Ovary (tissue), 9 donors: ENCODE measurements around the gene MAN1B1. TPM values are rescaled to one million over a fixed set of nuclear protein-coding genes. Genes with fewer than 3 reads are reported as not detected.

ENCODE experiments used
- DNase-seq, 5 donors: peaks; one replicate each; pipeline ENCODE4 v3.0.0-alpha.2; 2019 to 2020
- H3K27ac ChIP-seq, 2 donors: fragments of 200-600 bp; one replicate each; pipeline versions ENCODE4 v1.5.1 to v1.8.0; 2019 to 2022
- H3K27me3 ChIP-seq: fragments of 200-600 bp; one replicate; pipeline ENCODE4 v1.8.0; 2022
- H3K36me3 ChIP-seq: fragments of 200-600 bp; sonication (generic); one replicate; pipeline ENCODE4 v1.5.1; 2019
- H3K4me1 ChIP-seq: one replicate; pipeline ENCODE4 v1.8.1; 2013; ENCODE audit warnings: mild to moderate bottlenecking, moderate library complexity; ENCODE audit not compliant: insufficient read depth
- H3K4me3 ChIP-seq: fragments of 200-600 bp; sonication (generic); one replicate; pipeline ENCODE4 v1.5.1; 2017
- H3K9me3 ChIP-seq, 2 donors: fragments of 200-600 bp in 1 of 2; sonication (generic) in 1 of 2; one replicate each; pipeline versions ENCODE4 v1.5.1 to v1.8.1; 2013 to 2019; ENCODE audit warnings: mild to moderate bottlenecking in 1 of 2, moderate library complexity in 1 of 2
- EP300 ChIP-seq: sonication (generic); formaldehyde crosslinking; IDR thresholded peaks from one replicate; pipeline ENCODE4 v1.6.1; 2017; ENCODE audit warnings: antibody characterized with exemption
- POLR2A ChIP-seq: fragments of 450-650 bp; IDR thresholded peaks from one replicate; pipeline ENCODE4 v1.6.1; 2017; ENCODE audit warnings: antibody characterized with exemption, mild to moderate bottlenecking, moderate library complexity
- WGBS, 3 donors: extraction: QIAGEN DNeasy Blood & Tissue Kit in 1 of 3; methylation state at CpG; one replicate each; pipeline versions ENCODE4 v1.1.5 to v1.1.7; 2013 to 2017; 5-methylcytosine and 5-hydroxymethylcytosine counted together
- intact Hi-C, 4 donors: fragments of 100-400 bp; cut with DNase I; formaldehyde crosslinking; loops; one replicate each; pipeline versions ENCODE4 v1.11.0 to v1.15.1; 2022 to 2023
- polyA plus RNA-seq, 2 donors: library from polyadenylated mRNA; stranded (reverse); fragments of 200-250 nt in 1 of 2; fragments of 350-450 nt in 1 of 2; fragmentation: Illumina TruSeq in 1 of 2; extraction: RNeasy Lipid Tissue Mini Kit (QIAGEN cat#74804) in 1 of 2; gene quantifications; one replicate each; pipeline ENCODE4 v1.2.3, GENCODE V29; 2013 to 2014
- total RNA-seq, 7 donors: library from RNA; depleted of rRNA in 2 of 7; stranded (reverse); fragments of >200 nt in 2 of 7; fragmentation: NEBNext Ultra II Directional in 3 of 7; extraction: Animal tissue kit (Norgen Biotek cat#: 25700) in 3 of 7; gene quantifications; one replicate each; pipeline versions ENCODE4 v1.1.0 to v1.2.4, GENCODE V29; 2016 to 2023
- TF ChIP-seq, protein P1 (sequence below), 3 donors: fragments of 450-650 bp in 2 of 3; fragments of 200-600 bp in 1 of 3; IDR thresholded peaks; one replicate each; pipeline versions ENCODE4 v1.5.1 to v1.8.0; 2016 to 2022; ENCODE audit warnings: antibody characterized with exemption in 3 of 3, mild to moderate bottlenecking in 1 of 3
- donor health status: DM: no; HTN: no; CAD: no; lungs with moderate emphysema.
- donor health status: DM: no; HTN: no; CAD: no.
- donor health status: Bipolar disorder and iron deficiency.
- donor health status: DM: yes; HTN: yes; CAD: no.
- donor health status: DM: no; HTN: no; CAD: no.
- donor health status: DM: yes; HTN: yes; CAD: no.

MAN1B1 gene
- total and polyA plus RNA-seq, 9 donors: 30.2 to 109 (median 39.7) TPM

DNA sequence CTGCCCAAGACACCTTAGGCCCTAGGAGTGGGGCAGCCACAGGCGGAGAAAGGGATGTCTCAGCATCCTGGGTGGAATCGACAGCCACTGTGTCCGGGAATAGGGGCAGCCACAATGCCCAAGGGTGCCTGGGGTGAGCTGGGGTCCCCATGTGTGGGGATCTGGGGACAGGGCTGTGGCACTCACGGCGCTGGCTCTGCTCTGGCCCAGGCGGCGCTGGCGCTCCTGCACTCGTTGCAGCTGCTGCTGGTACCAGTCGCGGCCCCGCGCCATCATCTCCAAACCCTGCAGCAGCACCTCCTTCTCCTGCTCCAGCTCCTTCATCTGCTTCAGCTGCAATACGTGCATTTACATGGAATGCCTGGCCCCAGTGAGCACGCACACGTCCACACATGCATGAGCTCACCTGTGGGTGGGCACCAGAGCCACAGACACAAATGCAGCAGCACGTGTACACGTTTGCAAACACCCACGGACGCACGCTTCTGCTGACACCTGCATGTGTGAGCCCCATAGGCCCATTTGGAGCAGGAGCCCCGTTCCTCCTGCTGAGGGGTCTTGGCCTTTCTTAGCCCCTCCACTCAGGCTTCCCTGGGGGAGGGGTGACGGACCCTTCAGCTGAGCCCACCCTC lies 21.3 kb upstream of the MAN1B1 start:
- no peak overlapping the region for H3K27ac ChIP-seq
- intact Hi-C loops: loop anchor here in 2 of 4 donors (2.0 to 5.0 kb wide), 2 partner anchors 17 to 38 kb away; partner anchors contain the start of gene ABCA2 (in 1 of the 2)

GRCh38 chr9:137066096-137066861 lies 20.5 kb upstream of the MAN1B1 start:
- no peak overlapping the region for H3K4me3 ChIP-seq
- peaks cover 4% of the 10 kb centered on the region for H3K27me3 ChIP-seq
- WGBS, 3 donors: 86 to 93% (median 87%) methylated on average over 26 of the region's 26 CpGs
- intact Hi-C loops: loop anchor here in 1 of 4 donors (5.0 kb wide), 1 partner anchor 39 kb away; the partner anchor contains the start of gene ABCA2
- H3K27ac ChIP-seq: no peak overlapping the region
- no peaks in the 10 kb centered on the region for H3K9me3 ChIP-seq
- no peaks in the 10 kb centered on the region for H3K4me1 ChIP-seq
- H3K36me3 ChIP-seq: no peaks in the 10 kb centered on the region
- no peak for DNase-seq
- TF ChIP-seq POLR2A (no peak), EP300 (no peak)
- TF ChIP-seq, protein P1, sequence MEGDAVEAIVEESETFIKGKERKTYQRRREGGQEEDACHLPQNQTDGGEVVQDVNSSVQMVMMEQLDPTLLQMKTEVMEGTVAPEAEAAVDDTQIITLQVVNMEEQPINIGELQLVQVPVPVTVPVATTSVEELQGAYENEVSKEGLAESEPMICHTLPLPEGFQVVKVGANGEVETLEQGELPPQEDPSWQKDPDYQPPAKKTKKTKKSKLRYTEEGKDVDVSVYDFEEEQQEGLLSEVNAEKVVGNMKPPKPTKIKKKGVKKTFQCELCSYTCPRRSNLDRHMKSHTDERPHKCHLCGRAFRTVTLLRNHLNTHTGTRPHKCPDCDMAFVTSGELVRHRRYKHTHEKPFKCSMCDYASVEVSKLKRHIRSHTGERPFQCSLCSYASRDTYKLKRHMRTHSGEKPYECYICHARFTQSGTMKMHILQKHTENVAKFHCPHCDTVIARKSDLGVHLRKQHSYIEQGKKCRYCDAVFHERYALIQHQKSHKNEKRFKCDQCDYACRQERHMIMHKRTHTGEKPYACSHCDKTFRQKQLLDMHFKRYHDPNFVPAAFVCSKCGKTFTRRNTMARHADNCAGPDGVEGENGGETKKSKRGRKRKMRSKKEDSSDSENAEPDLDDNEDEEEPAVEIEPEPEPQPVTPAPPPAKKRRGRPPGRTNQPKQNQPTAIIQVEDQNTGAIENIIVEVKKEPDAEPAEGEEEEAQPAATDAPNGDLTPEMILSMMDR (IDR thresholded peaks at IDR 0.05): no peak

More for the DNA sequence above, 21.3 kb upstream of the MAN1B1 start:
- Histone ChIP-seq H3K27me3 (peaks cover 4% of the 10 kb centered on the region), H3K4me3 (no peak overlapping the region), H3K4me1 (no peaks in the 10 kb centered on the region), H3K36me3 (no peaks in the 10 kb centered on the region), H3K9me3 (no peaks in the 10 kb centered on the region)
- 94 to 95% (median 94%) methylated on average over 23 of the region's 23 CpGs for WGBS, 3 donors
- DNase-seq: no peak
- TF ChIP-seq, protein P1 (IDR thresholded peaks at IDR 0.05): no peak
- no peak for TF ChIP-seq EP300
- TF ChIP-seq POLR2A: no peak

DNA sequence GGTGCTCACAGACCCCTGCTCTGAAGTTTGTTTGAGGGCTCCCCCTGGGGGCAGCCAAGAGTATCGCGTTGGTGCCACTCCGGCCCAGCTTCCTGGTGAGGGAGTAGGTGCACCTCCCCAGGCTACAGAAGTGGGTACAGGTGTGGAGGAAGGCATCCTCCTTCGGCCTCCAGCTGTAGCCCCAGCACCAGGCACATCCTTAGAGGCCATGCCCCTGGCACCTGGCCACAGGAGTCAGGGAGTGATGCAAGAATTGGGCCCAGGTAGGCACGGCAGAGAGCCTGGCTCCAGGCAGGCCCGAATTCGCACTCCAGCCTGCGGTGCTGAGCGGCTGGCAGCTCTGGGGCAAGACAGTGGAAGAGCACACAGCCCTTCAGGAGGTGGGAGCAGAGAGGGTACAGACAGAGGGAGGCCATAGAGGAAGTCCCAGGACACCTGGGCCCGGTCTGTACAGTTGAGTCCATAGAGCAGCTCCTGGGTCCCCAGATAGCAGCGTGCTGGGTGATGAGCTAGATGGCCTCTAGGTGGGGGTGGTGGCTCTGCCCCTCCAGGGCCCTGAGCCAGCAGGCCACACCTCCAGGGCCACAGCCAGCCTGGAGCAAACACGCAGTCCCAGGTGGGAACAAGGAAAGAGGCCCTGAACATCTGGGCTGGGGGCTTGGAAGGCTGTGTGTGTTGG lies 18.8 kb upstream of the MAN1B1 start:
- TF ChIP-seq, protein P1 (IDR thresholded peaks at IDR 0.05): peak; percentile 35 to 80 (median 79)
- TF ChIP-seq EP300: no peak
- peak; percentile 59 to 84 (median 77) for DNase-seq
- Histone ChIP-seq H3K27me3 (peaks cover 4% of the 10 kb centered on the region), H3K4me3 (no peak overlapping the region), H3K36me3 (no peaks in the 10 kb centered on the region), H3K4me1 (no peaks in the 10 kb centered on the region), H3K9me3 (no peaks in the 10 kb centered on the region), H3K27ac (no peak overlapping the region)
- intact Hi-C loops: loop anchor here in 1 of 4 donors (5.0 kb wide), 1 partner anchor 41 kb away; the partner anchor contains the start of gene ABCA2
- 53 to 61% (median 55%) methylated on average over 11 to 12 of the region's 12 CpGs for WGBS, 3 donors
